Calu3 (cell line): ENCODE measurements around the gene LCE3C. TPM values are rescaled to one million over a fixed set of nuclear protein-coding genes. Genes with fewer than 3 reads are reported as not detected.

Experiments
- BruUV-seq: library from RNA; stranded (reverse); fragments of 400-500 nt; replicated peaks from 2 replicates; lab custom pipeline; 2021; lab: Mats Ljungman, UMichigan
- CTCF ChIA-PET: fragments of 300-600 bp; sonication (Branson Sonifier 250); formaldehyde crosslinking; loops from one replicate; lab custom pipeline; 2022; ENCODE audit warnings: antibody characterized with exemption; lab: Charles Lee
- DNase-seq: peaks from one replicate; pipeline ENCODE4 v3.0.0; 2022
- H3K27ac Mint-ChIP-seq: one replicate; pipeline ENCODE4 v1.8.0; 2022; ENCODE audit warnings: mixed read lengths; ENCODE audit not compliant: unreplicated experiment
- H3K27me3 Mint-ChIP-seq: one replicate; pipeline ENCODE4 v1.8.0; 2022; ENCODE audit warnings: mixed read lengths; ENCODE audit not compliant: unreplicated experiment
- H3K36me3 Mint-ChIP-seq: one replicate; pipeline ENCODE4 v1.8.0; 2022; ENCODE audit warnings: mild to moderate bottlenecking, moderate library complexity, mixed read lengths; ENCODE audit not compliant: insufficient read depth, unreplicated experiment
- H3K4me1 Mint-ChIP-seq: one replicate; pipeline ENCODE4 v1.8.0; 2022; ENCODE audit warnings: mild to moderate bottlenecking, low read depth, mixed read lengths; ENCODE audit not compliant: unreplicated experiment
- H3K4me3 Mint-ChIP-seq: one replicate; pipeline ENCODE4 v1.8.0; 2022; ENCODE audit warnings: mild to moderate bottlenecking, low read depth, moderate library complexity, mixed read lengths; ENCODE audit not compliant: unreplicated experiment
- H3K9me3 Mint-ChIP-seq: one replicate; pipeline ENCODE4 v1.8.0; 2022; ENCODE audit warnings: low read depth, mixed read lengths; ENCODE audit not compliant: unreplicated experiment
- intact Hi-C: fragments of 100-400 bp; cut with micrococcal nuclease; formaldehyde crosslinking; loops from one replicate; pipeline ENCODE4 v1.10.0; 2022; ENCODE audit not compliant: unreplicated experiment
- total RNA-seq: library from RNA; stranded (reverse); gene quantifications from 2 replicates; pipeline ENCODE4 v1.2.3, GENCODE V29; 2022
- TF ChIP-seq, protein P1 (sequence below): fragments of 200-600 bp; IDR thresholded peaks from one replicate; pipeline ENCODE4 v1.8.0; 2022; ENCODE audit warnings: antibody characterized with exemption; ENCODE audit not compliant: unreplicated experiment

The LCE3C gene
- total RNA-seq, 1 experiment from 2014 or later, result not detected

GRCh38 chr1:152623203-152623844 is 23.3 kb downstream of the LCE3C start:
- intact Hi-C loops, result no loop called here
- no TSS peak for BruUV-seq
- CTCF ChIA-PET, result interaction anchor here (1.2 kb wide), 1 partner anchor 96 kb away, joined by 3 read pairs; a partner anchor contains a TSS

GRCh38 chr1:152626744-152627143 is 26.7 kb downstream of the LCE3C start:
- Mint-ChIP-seq H3K9me3 (no peaks in the 10 kb centered on the region), H3K4me3 (no peak overlapping the region), H3K4me1 (no peaks in the 10 kb centered on the region), H3K27ac (no peak overlapping the region), H3K27me3 (peaks cover 84% of the 10 kb centered on the region), H3K36me3 (no peaks in the 10 kb centered on the region)
- no peak for DNase-seq
- intact Hi-C loops, result no loop called here
- CTCF ChIA-PET, result no interaction called here
- TF ChIP-seq, protein P1, sequence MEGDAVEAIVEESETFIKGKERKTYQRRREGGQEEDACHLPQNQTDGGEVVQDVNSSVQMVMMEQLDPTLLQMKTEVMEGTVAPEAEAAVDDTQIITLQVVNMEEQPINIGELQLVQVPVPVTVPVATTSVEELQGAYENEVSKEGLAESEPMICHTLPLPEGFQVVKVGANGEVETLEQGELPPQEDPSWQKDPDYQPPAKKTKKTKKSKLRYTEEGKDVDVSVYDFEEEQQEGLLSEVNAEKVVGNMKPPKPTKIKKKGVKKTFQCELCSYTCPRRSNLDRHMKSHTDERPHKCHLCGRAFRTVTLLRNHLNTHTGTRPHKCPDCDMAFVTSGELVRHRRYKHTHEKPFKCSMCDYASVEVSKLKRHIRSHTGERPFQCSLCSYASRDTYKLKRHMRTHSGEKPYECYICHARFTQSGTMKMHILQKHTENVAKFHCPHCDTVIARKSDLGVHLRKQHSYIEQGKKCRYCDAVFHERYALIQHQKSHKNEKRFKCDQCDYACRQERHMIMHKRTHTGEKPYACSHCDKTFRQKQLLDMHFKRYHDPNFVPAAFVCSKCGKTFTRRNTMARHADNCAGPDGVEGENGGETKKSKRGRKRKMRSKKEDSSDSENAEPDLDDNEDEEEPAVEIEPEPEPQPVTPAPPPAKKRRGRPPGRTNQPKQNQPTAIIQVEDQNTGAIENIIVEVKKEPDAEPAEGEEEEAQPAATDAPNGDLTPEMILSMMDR, result no peak
- no TSS peak for BruUV-seq

More at GRCh38 chr1:152623203-152623844, 23.3 kb downstream of the LCE3C start:
- Mint-ChIP-seq H3K4me3 (no peak overlapping the region), H3K4me1 (no peaks in the 10 kb centered on the region), H3K27ac (no peak overlapping the region), H3K36me3 (no peaks in the 10 kb centered on the region), H3K27me3 (peaks cover 80% of the 10 kb centered on the region), H3K9me3 (no peaks in the 10 kb centered on the region)
- DNase-seq, result peak; percentile 9
- TF ChIP-seq, protein P1, result no peak

DNA sequence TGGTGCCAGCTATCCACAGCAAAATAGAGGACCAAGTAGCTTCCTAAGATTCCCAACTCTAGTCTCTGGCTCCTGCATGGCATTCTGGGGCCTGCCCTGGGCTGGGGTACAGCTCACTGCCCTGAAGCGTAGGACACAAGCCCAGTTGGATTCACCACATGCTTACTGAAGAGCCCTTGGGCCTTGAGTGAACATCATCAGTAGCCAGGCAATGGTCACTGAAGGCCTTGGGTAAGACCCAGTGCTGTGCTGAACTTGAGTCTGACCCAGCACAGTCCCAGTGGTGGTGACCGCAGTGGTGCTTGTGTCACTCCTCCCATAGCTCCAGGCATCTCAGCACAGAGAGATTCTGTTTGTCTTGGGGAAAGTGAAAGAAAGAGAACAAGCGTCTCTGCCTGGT is 30.6 kb downstream of the LCE3C start:
- H3K4me3 Mint-ChIP-seq, result no peak overlapping the region
- BruUV-seq, result no TSS peak
- no peaks in the 10 kb centered on the region for H3K4me1 Mint-ChIP-seq
- CTCF ChIA-PET, result no interaction called here
- no peaks in the 10 kb centered on the region for H3K9me3 Mint-ChIP-seq
- DNase-seq, result no peak
- intact Hi-C loops, result no loop called here
- TF ChIP-seq, protein P1, result no peak
- H3K27ac Mint-ChIP-seq, result no peak overlapping the region
- H3K27me3 Mint-ChIP-seq, result peaks cover 61% of the 10 kb centered on the region
- H3K36me3 Mint-ChIP-seq, result no peaks in the 10 kb centered on the region

GRCh38 chr1:152640351-152640750 is 40.3 kb downstream of the LCE3C start:
- Mint-ChIP-seq H3K27me3 (peaks cover 54% of the 10 kb centered on the region), H3K36me3 (no peaks in the 10 kb centered on the region), H3K4me1 (no peaks in the 10 kb centered on the region), H3K27ac (no peak overlapping the region), H3K9me3 (no peaks in the 10 kb centered on the region), H3K4me3 (no peak overlapping the region)
- no peak for DNase-seq
- CTCF ChIA-PET, result no interaction called here
- TF ChIP-seq, protein P1, result no peak
- BruUV-seq, result no TSS peak
- intact Hi-C loops, result no loop called here
